H9 (cell line): ENCODE data around the gene PTPRN2. TPM values are rescaled to one million over a fixed set of nuclear protein-coding genes. Genes with fewer than 3 reads are reported as not detected.

Source experiments
- DNase-seq: peaks from one replicate; pipeline ENCODE4 v3.0.0-alpha.2; 2017
- H2AFZ ChIP-seq: one replicate; pipeline ENCODE4 v1.6.1; 2013; ENCODE audit warnings: mild to moderate bottlenecking, low read length, control low read depth, moderate library complexity
- H2AK5ac ChIP-seq: 2 replicates; pipeline ENCODE4 v1.6.1; 2013; ENCODE audit warnings: low read length, control low read depth, mixed read lengths; ENCODE audit not compliant: insufficient read length
- H2BK120ac ChIP-seq: one replicate; pipeline ENCODE4 v1.6.1; 2013; ENCODE audit warnings: low read depth, mild to moderate bottlenecking, low read length, control low read depth, inconsistent platforms; ENCODE audit not compliant: poor library complexity, severe bottlenecking
- H2BK12ac ChIP-seq: 2 replicates; pipeline ENCODE4 v1.6.1; 2013; ENCODE audit warnings: low read length, control low read depth, mixed read lengths, low read depth; ENCODE audit not compliant: insufficient read length
- H2BK15ac ChIP-seq: 2 replicates; pipeline ENCODE4 v1.6.1; 2013; ENCODE audit warnings: low read depth, low read length, control low read depth
- H2BK20ac ChIP-seq: one replicate; pipeline ENCODE4 v1.6.1; 2013; ENCODE audit warnings: low read depth, mild to moderate bottlenecking, low read length, control low read depth, inconsistent platforms; ENCODE audit not compliant: poor library complexity, severe bottlenecking
- H2BK5ac ChIP-seq: 2 replicates; pipeline ENCODE4 v1.6.1; 2013; ENCODE audit warnings: low read length, control low read depth, mixed read lengths; ENCODE audit not compliant: insufficient read length
- H3K14ac ChIP-seq: 2 replicates; pipeline ENCODE4 v1.6.1; 2013; ENCODE audit warnings: low read length, control low read depth; ENCODE audit not compliant: insufficient read depth
- H3K18ac ChIP-seq: 2 replicates; pipeline ENCODE4 v1.6.1; 2013; ENCODE audit warnings: low read depth, mild to moderate bottlenecking, mixed read lengths, low read length, control low read depth; ENCODE audit not compliant: insufficient read length
- H3K23ac ChIP-seq: 2 replicates; pipeline ENCODE4 v1.6.1; 2013; ENCODE audit warnings: low read length, control low read depth, mixed read lengths, low read depth; ENCODE audit not compliant: insufficient read length
- H3K23me2 ChIP-seq: 2 replicates; pipeline ENCODE4 v1.6.1; 2013; ENCODE audit warnings: low read depth, mild to moderate bottlenecking, mixed read lengths, low read length, control low read depth; ENCODE audit not compliant: insufficient read length, poor library complexity, severe bottlenecking
- H3K27ac ChIP-seq: 2 replicates; pipeline ENCODE4 v1.5.1; 2013; ENCODE audit warnings: low read length, control low read depth, mixed read lengths, low read depth; ENCODE audit not compliant: insufficient read length
- H3K27me3 ChIP-seq: 2 replicates; pipeline ENCODE4 v1.6.1; 2013; ENCODE audit warnings: low read length, control low read depth, inconsistent platforms; ENCODE audit not compliant: insufficient read depth
- H3K4ac ChIP-seq: 2 replicates; pipeline ENCODE4 v1.6.1; 2013; ENCODE audit warnings: low read depth, mild to moderate bottlenecking, control low read depth, inconsistent platforms, low read length, moderate library complexity
- H3K4me1 ChIP-seq: 2 replicates; pipeline ENCODE4 v1.6.1; 2013; ENCODE audit warnings: low read length, control low read depth, inconsistent platforms; ENCODE audit not compliant: insufficient read depth
- H3K4me2 ChIP-seq: 2 replicates; pipeline ENCODE4 v1.6.1; 2013; ENCODE audit warnings: low read length, control low read depth, mixed read lengths; ENCODE audit not compliant: insufficient read length, insufficient read depth
- H3K56ac ChIP-seq: 2 replicates; pipeline ENCODE4 v1.6.1; 2013; ENCODE audit warnings: low read depth, mild to moderate bottlenecking, mixed read lengths, low read length, control low read depth; ENCODE audit not compliant: insufficient read length
- H3K79me1 ChIP-seq: 2 replicates; pipeline ENCODE4 v1.6.1; 2013; ENCODE audit warnings: low read depth, mild to moderate bottlenecking, moderate library complexity, low read length, control low read depth, inconsistent platforms; ENCODE audit not compliant: insufficient read depth, poor library complexity, severe bottlenecking
- H3K79me2 ChIP-seq: 2 replicates; pipeline ENCODE4 v1.6.1; 2013; ENCODE audit warnings: low read length, control low read depth, inconsistent platforms; ENCODE audit not compliant: insufficient read depth
- H3K9ac ChIP-seq: 2 replicates; pipeline ENCODE4 v1.6.1; 2013; ENCODE audit warnings: low read length, control low read depth, mixed read lengths; ENCODE audit not compliant: insufficient read length; ENCODE audit errors: extremely low read depth
- H3K9me3 ChIP-seq: one replicate; pipeline ENCODE4 v1.6.1; 2013; ENCODE audit warnings: low read depth, low read length, inconsistent platforms; ENCODE audit not compliant: control insufficient read depth
- H3T11ph ChIP-seq: one replicate; pipeline ENCODE4 v1.6.1; 2013; ENCODE audit warnings: mild to moderate bottlenecking, low read length, control low read depth, inconsistent platforms
- H4K20me1 ChIP-seq: one replicate; pipeline ENCODE4 v1.6.1; 2013; ENCODE audit not compliant: control insufficient read depth, insufficient read length, insufficient read depth
- H4K5ac ChIP-seq: 2 replicates; pipeline ENCODE4 v1.6.1; 2013; ENCODE audit warnings: low read depth, mild to moderate bottlenecking, mixed read lengths, low read length, control low read depth; ENCODE audit not compliant: insufficient read length
- H4K8ac ChIP-seq: replicated peaks from 2 replicates; pipeline ENCODE4 v1.6.1; 2013; ENCODE audit warnings: low read length, control low read depth, mixed read lengths, low read depth; ENCODE audit not compliant: insufficient read length
- H4K91ac ChIP-seq: 2 replicates; pipeline ENCODE4 v1.6.1; 2013; ENCODE audit warnings: low read depth, mild to moderate bottlenecking, moderate library complexity, mixed read lengths, low read length, control low read depth; ENCODE audit not compliant: insufficient read length
- H3K27ac Mint-ChIP-seq, 3 experiments: 2 replicates in 2 of 3; 3 replicates in 1 of 3; pipeline ENCODE4 v1.8.0; 2020 to 2021; ENCODE audit warnings: mixed read lengths in 3 of 3, mild to moderate bottlenecking in 1 of 3, moderate library complexity in 1 of 3
- H3K27me3 Mint-ChIP-seq: 2 replicates; pipeline ENCODE4 v1.8.0; 2021; ENCODE audit warnings: low read depth, mild to moderate bottlenecking, moderate library complexity, mixed read lengths
- H3K36me3 Mint-ChIP-seq, 3 experiments: 2 replicates in 2 of 3; 3 replicates in 1 of 3; pipeline ENCODE4 v1.8.0; 2020 to 2021; ENCODE audit warnings: low read depth in 3 of 3, mixed read lengths in 3 of 3; ENCODE audit not compliant: insufficient read depth in 1 of 3
- H3K4me1 Mint-ChIP-seq, 2 experiments: 2 replicates each; pipeline ENCODE4 v1.8.0; 2020; ENCODE audit warnings: mixed read lengths in 2 of 2
- H3K4me3 Mint-ChIP-seq, 2 experiments: 2 replicates in 1 of 2; 3 replicates in 1 of 2; pipeline ENCODE4 v1.8.0; 2020 to 2021; ENCODE audit warnings: mild to moderate bottlenecking in 2 of 2, mixed read lengths in 2 of 2, moderate library complexity in 1 of 2
- H3K9me3 Mint-ChIP-seq, 2 experiments: 2 replicates in 1 of 2; 3 replicates in 1 of 2; pipeline ENCODE4 v1.8.0; 2020; ENCODE audit warnings: mild to moderate bottlenecking in 2 of 2, mixed read lengths in 2 of 2, moderate library complexity in 1 of 2
- WGBS: extraction: QIAGEN DNeasy Blood & Tissue Kit; methylation state at CpG from one replicate; pipeline ENCODE4 v1.1.7; 2013; ENCODE audit warnings: missing lambda C conversion rate, low lambda C conversion rate, mixed read lengths; ENCODE audit not compliant: insufficient read length; ENCODE audit errors: extremely low coverage; 5-methylcytosine and 5-hydroxymethylcytosine counted together
- total RNA-seq: library from RNA; stranded (reverse); gene quantifications from 2 replicates; pipeline ENCODE4 v1.2.1, GENCODE V29; 2021
- TF ChIP-seq, protein P1 (sequence below): fragments of 200-600 bp; sonication (generic); conservative IDR thresholded peaks from 3 replicates; pipeline ENCODE4 v1.8.0; 2021; ENCODE audit warnings: antibody characterized with exemption, mild to moderate bottlenecking

The PTPRN2 gene
- total RNA-seq, 1 experiment from 2014 or later = 5.2 TPM

DNA sequence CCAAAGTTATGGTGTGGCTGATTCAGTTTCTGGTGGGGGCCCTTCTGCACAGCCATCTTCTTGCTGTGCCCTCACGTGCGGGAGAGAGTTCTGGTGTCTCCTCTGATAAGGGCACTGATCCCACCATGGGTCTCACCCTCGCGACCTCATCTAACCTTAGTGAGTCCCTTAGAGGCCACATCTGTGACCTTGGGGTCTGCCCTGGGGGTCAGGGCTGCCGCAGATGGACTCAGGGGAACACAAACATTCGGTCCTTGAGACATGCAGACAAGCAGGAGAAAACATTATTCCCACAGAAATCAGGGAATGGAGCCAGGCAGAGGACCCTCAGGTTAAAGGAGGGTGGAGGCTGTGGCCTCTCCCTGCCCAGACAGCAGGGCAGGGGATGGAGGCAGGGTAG, 1072.9 kb downstream of the PTPRN2 start:
- Histone ChIP-seq H3K14ac (no peak overlapping the region), H2BK20ac (no peak overlapping the region), H3K27me3 (no peaks in the 10 kb centered on the region), H3K79me1 (no peaks in the 10 kb centered on the region), H2BK5ac (no peak overlapping the region), H4K91ac (no peak overlapping the region), H4K20me1 (no peaks in the 10 kb centered on the region), H4K5ac (no peak overlapping the region), H3K4ac (no peak overlapping the region), H2AK5ac (no peak overlapping the region), H3K4me1 (no peaks in the 10 kb centered on the region), H3K79me2 (no peaks in the 10 kb centered on the region), H3K9ac (no peak overlapping the region), H3T11ph (no peak overlapping the region), H2BK120ac (no peak overlapping the region), H4K8ac (no peak overlapping the region), H3K27ac (no peak overlapping the region), H3K23me2 (no peaks in the 10 kb centered on the region), H3K56ac (no peak overlapping the region), H3K18ac (no peak overlapping the region), H3K4me2 (no peak overlapping the region), H2AFZ (no peak overlapping the region), H2BK15ac (no peak overlapping the region), H2BK12ac (no peak overlapping the region), H3K23ac (no peak overlapping the region), H3K9me3 (no peaks in the 10 kb centered on the region)
- no peak overlapping the region for H3K4me3 Mint-ChIP-seq
- TF ChIP-seq, protein P1, sequence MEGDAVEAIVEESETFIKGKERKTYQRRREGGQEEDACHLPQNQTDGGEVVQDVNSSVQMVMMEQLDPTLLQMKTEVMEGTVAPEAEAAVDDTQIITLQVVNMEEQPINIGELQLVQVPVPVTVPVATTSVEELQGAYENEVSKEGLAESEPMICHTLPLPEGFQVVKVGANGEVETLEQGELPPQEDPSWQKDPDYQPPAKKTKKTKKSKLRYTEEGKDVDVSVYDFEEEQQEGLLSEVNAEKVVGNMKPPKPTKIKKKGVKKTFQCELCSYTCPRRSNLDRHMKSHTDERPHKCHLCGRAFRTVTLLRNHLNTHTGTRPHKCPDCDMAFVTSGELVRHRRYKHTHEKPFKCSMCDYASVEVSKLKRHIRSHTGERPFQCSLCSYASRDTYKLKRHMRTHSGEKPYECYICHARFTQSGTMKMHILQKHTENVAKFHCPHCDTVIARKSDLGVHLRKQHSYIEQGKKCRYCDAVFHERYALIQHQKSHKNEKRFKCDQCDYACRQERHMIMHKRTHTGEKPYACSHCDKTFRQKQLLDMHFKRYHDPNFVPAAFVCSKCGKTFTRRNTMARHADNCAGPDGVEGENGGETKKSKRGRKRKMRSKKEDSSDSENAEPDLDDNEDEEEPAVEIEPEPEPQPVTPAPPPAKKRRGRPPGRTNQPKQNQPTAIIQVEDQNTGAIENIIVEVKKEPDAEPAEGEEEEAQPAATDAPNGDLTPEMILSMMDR = no peak
- H3K27me3 Mint-ChIP-seq = peaks cover 82% of the 10 kb centered on the region
- no CpG with 5 or more reads among the region's 6 CpGs for WGBS
- DNase-seq = no peak
- peaks cover 6 to 10% of the 10 kb centered on the region in 2 experiments; a peak in 3 of 4 replicates for H3K4me1 Mint-ChIP-seq
- H3K9me3 Mint-ChIP-seq = peaks cover 0 to 7% of the 10 kb centered on the region in 2 experiments; a peak in 2 of 5 replicates
- H3K27ac Mint-ChIP-seq = no peak overlapping the region
- peaks cover 0 to 3% (median 0%) of the 10 kb centered on the region in 3 experiments; a peak in 1 of 7 replicates for H3K36me3 Mint-ChIP-seq
